ENCODE data around the gene CEMIP. TPM values are rescaled to one million over a fixed set of nuclear protein-coding genes. Genes with fewer than 3 reads are reported as not detected.

CEMIP gene
- total RNA-seq, 4 donors from 2014 or later, result 3.4 to 9.7 (median 4.9) TPM

DNA sequence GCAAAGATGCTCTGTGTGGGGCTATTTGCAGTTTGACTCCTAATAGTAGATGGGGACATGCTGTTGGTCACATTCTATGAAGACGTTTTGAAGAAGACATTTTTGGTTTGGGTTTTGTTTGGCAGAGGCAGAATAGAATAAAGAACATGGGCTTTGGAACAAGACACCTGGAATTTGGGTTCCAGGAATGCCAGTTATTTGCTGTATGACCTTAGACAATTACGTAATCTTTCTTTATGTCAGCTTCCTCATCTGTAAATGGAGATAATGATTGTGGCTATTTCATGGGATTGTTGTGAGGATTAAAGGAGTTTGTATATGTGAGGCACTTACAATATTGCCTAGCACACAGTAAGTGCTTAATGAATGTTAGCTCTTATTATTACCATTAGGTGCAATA is 118.9 kb downstream of the CEMIP start:
- intact Hi-C loops (cut with DNase I; ENCODE audit: low total_unique reads), result no loop called here
- TF ChIP-seq CTCF (IDR thresholded peaks at IDR 0.05) (no peak), POLR2A (IDR thresholded peaks at IDR 0.05) (no peak)
- no peak overlapping the region for H3K4me3 ChIP-seq (ENCODE audit: low read depth, poor library complexity, severe bottlenecking)
- 82% methylated on average over 2 of the region's 2 CpGs for WGBS, 2 donors
- DNase-seq (ENCODE audit: low spot score in 2 of 2), result no peak

DNA sequence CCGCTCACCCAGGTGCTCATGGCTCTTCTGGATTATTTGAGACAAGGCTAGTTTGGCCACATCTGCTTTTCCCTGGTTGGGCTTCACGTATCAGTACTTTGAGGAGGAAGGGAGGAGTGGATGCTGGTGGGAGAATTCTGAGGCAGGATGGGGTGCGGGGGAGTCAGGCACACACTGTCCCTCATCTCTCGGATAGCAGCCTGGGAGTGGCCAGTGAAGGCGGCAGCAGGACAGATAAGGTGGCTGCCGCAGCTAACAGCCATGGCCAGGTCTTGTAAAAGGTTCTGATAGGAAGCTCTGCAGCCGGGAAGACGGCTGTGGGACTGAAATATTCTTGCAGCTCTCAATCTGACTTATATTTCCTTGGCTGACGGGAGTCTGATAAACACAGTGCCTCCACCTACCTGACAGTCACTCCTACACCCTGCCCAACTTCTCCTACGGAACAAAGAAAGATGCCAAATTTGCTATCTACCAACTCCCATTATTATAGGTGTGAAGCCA is 123.2 kb downstream of the CEMIP start:
- no peak overlapping the region for H3K4me3 ChIP-seq (ENCODE audit: low read depth, poor library complexity, severe bottlenecking)
- no peak for DNase-seq (ENCODE audit: low spot score in 2 of 2)
- TF ChIP-seq POLR2A (IDR thresholded peaks at IDR 0.05) (no peak), CTCF (IDR thresholded peaks at IDR 0.05) (no peak)
- intact Hi-C loops (cut with DNase I; ENCODE audit: low total_unique reads), result no loop called here
- 92 to 96% methylated on average over 10 of the region's 10 CpGs for whole genome bisulfite sequencing, 2 donors

GRCh38 chr15:80904998-80905397 is 125.8 kb downstream of the CEMIP start:
- no peak for DNase-seq (ENCODE audit: low spot score in 2 of 2)
- WGBS, 2 donors, result 81 to 87% methylated on average over 5 of the region's 5 CpGs
- no peak overlapping the region for H3K4me3 ChIP-seq (ENCODE audit: low read depth, poor library complexity, severe bottlenecking)
- intact Hi-C loops (cut with DNase I; ENCODE audit: low total_unique reads), result no loop called here
- TF ChIP-seq POLR2A (IDR thresholded peaks at IDR 0.05) (no peak), CTCF (IDR thresholded peaks at IDR 0.05) (no peak)

DNA sequence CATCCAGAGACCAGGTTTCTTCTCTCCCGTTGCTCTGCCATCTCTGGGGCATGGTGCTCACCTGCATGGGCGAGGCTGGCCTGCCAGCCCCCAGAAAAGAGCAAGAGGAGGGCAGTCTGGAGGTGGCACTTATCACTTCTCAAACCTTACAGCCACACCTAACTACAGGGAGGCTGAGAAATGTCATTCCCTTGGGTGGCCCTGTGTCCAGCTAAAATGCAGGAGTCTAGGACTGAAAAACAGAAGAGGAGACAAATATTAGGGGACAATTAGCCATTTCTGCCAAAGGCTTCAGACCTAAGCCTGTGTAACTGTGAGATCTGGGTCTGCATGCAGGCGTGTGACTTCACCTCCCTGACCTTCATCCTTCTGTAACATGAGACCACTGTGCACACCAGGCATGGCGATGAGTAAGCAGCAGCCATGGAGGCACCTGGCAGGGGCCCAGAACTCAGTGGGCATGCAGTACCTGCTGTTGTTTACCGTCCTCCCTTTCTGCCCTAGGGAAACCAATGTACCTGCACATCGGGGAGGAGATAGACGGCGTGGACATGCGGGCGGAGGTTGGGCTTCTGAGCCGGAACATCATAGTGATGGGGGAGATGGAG is 127.1 kb downstream of the CEMIP start:
- intact Hi-C loops (cut with DNase I; ENCODE audit: low total_unique reads), result no loop called here
- TF ChIP-seq CTCF (IDR thresholded peaks at IDR 0.05) (no peak), POLR2A (IDR thresholded peaks at IDR 0.05) (no peak)
- DNase-seq (ENCODE audit: low spot score in 2 of 2), result no peak
- H3K4me3 ChIP-seq (ENCODE audit: low read depth, poor library complexity, severe bottlenecking), result no peak overlapping the region
- WGBS, 2 donors, result 94 to 95% methylated on average over 11 of the region's 11 CpGs

DNA sequence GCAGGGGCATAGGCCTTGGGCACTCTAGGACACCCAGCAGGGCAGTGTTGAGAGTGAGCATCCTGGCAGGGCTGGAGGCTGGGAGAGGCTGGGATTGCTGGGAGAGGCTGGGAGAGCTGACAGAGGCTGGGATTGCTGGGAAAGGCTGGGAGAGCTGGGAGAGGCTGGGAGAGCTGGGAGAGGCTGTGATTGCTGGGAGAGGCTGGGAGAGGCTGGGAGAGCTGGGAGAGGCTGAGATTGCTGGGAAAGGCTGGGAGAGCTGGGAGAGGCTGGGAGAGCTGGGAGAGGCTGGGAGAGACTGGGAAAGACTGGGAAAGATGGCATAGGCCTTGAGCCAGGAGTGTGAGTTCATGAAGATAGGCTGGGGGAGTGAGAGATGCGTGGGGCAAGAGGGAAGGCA is 132.7 kb downstream of the CEMIP start:
- 100% methylated on average over 1 of the region's 1 CpG for WGBS, 2 donors
- H3K4me3 ChIP-seq (ENCODE audit: low read depth, poor library complexity, severe bottlenecking), result no peak overlapping the region
- DNase-seq (ENCODE audit: low spot score in 2 of 2), result no peak
- TF ChIP-seq CTCF (IDR thresholded peaks at IDR 0.05), result no peak
- no peak for TF ChIP-seq POLR2A (IDR thresholded peaks at IDR 0.05)
- intact Hi-C loops (cut with DNase I; ENCODE audit: low total_unique reads), result no loop called here

GRCh38 chr15:80912673-80913072 is 133.5 kb downstream of the CEMIP start:
- H3K4me3 ChIP-seq (ENCODE audit: low read depth, poor library complexity, severe bottlenecking), result no peak overlapping the region
- intact Hi-C loops (cut with DNase I; ENCODE audit: low total_unique reads), result no loop called here
- TF ChIP-seq CTCF (IDR thresholded peaks at IDR 0.05), result no peak
- no peak for TF ChIP-seq POLR2A (IDR thresholded peaks at IDR 0.05)
- 88 to 95% methylated on average over 6 of the region's 6 CpGs for WGBS, 2 donors
- DNase-seq (ENCODE audit: low spot score in 2 of 2), result no peak

All from lower leg skin (tissue), 4 donors.